KBM-7 (cell line): ENCODE measurements around the gene SORD.
"Not testable (repeated sequence)": the region's sequence is repeated elsewhere in the genome, so short reads cannot be mapped to it uniquely, and the experiment has no call there.

Source experiments
- DNase-seq: peaks from one replicate; pipeline ENCODE4 v3.0.0-alpha.2; 2015
- in situ Hi-C: fragments of 300-500 bp; cut with MboI; formaldehyde crosslinking; loops from 2 replicates; pipeline ENCODE4 v1.14.3; 2020; ENCODE audit warnings: low sequenced_read_pairs, low pct_unique_long_range_greater_than_20kb, mixed read lengths

SORD gene

GRCh38 chr15:45088801-45089711 lies 66.1 kb downstream of the SORD start:
- in situ Hi-C loops: no loop called here
- DNase-seq: no peak

DNA sequence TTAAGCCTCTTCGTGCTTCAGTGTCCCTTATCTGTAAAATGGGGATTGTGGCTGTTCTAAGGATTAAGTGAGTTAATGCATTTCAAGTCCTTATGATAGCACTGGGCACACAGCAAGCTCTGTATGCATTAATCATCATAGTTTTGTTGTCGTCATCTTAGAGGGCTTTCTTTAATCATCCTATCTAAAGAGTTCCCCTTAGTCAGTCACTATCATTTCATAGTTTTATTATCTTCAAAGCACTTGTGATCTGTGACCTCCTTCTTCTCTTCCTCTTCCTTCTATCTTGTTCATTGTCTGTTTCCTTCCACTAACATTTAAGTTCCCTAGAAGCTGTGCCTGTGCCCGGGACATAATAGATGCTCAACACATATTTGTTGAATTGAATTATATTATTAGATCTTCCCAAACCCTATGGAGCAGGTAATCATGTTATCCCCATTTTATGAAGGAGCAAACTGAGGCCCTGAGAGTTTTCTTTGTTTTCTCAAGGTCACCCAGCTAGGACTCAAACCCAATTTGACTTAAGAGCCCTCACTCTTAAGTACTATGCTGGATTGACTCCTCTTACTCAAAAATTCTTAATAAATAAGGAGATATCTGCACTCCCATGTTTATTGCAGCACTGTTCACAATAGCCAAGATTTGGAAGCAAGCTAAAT lies 66.8 kb downstream of the SORD start:
- no peak for DNase-seq
- in situ Hi-C loops: no loop called here

- in situ Hi-C loops: no loop called here
- no peak for DNase-seq
Measured at GRCh38 chr15:45091161-45091560, 68.2 kb downstream of the SORD start.

DNA sequence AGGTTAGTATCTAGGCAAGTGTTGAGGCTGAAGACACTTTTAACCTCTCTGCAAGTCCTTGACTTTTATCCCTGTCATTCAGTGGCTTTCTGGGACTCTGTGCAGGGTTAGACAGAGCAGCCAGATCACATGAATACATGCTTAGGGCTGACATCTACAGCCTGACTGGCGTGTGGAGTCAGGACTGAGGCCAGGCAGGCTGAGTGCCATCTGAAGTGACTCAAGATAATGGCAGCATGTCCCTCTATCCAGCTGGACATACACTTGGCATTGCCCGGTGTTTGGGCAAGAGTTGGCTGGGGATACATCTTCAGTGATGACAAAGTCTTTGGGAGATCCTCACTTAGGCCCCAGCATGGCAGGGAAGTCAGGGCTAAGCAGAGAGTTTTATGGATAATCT lies 68.6 kb downstream of the SORD start:
- no peak for DNase-seq
- in situ Hi-C loops: no loop called here

DNA sequence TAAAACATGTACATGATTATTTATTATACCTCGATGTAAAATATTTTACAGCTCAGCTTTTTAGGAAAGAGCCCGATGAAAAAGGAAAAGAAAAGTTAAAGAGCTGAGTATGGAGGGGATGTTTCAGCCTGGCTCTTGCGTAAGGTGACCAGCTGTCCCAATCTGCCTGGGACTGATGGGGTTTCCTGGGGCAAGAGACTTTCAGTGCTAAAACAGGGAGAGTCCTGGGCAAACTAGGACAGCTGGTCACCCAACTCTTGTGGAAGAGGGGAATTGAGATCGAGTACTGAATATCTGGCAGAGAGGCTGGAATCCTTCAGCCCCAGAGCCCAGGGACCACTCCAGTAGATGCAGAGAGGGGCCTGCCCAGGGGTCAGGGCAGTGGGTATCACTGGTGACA lies 70.0 kb downstream of the SORD start:
- DNase-seq: no peak
- in situ Hi-C loops: no loop called here

DNA sequence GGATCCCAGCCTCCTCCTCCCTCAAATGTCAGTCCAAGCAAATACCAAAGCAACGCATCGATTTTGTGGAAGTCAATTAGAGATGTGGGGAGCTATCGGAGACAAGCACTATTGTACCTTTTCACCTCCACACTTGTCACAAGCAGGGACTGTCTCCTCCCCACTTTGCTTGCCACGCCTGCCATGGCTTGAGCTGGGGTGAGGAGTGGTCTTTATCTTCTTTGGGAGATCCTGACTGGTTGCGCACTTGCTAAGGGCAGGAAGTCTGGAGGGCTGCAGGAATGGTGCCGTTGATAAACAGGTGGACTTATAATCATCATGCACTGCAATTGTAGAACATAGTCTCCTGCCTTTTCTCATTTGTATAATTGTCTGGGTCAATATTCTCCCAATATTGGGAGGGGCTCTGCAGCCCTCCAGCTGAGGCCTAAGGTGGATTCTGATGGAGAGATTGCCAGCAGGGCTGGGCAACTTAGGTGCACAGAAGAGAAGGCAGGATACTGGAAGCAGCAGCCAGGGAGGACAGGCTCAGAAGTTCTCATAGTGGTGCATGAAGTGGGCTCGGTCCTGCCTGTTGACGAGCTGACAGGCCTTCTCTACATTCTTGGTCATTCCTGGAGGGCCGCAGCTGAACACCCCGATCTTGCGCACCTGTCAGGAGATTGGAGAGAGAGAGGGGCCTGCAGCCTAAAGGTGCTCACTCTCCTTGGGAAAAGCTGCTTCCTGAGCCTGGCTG lies 70.8 kb downstream of the SORD start:
- in situ Hi-C loops: no loop called here
- DNase-seq: no peak

DNA sequence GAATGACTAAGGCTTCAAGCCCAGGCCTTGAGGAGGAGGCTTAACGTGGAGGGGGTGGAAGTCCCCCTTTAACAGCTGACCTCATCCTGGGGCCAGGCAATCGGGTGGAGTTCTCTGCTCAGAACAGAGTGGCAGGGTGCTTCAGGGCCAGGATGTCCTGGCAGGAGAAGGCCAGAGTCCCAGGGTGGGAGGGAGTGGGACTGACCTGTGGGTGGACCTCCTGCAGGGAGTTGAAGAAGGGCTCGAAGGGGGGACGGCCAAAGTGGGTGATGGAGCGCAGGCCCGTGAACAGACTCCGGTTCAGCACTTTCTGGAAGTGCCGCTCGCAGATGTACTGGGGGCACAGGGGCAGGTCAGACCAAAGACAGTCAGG lies 71.3 kb downstream of the SORD start:
- in situ Hi-C loops: no loop called here
- DNase-seq: no peak

DNA sequence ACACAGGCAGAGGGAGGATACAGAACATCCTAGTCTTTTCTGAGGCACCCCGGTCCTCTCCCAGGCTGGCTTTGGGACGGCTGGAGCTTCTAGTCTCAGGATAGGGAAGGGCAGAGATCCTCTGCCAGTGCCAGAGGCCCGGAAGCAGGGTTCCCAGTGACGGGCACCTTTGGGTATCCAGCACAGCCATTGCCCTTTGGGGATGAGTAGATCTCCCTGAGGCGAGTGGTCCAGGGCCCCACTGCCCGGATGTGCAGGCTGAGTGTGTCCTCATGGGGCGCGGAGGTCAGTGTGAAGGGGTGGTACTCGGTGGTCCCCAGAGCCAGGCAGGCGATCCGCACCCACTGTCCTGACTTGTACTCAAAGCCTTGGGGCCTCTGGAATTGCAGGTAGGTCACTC lies 72.7 kb downstream of the SORD start:
- no peak for DNase-seq
- in situ Hi-C loops: no loop called here

- DNase-seq: no peak
- in situ Hi-C loops: no loop called here
Measured at GRCh38 chr15:45097466-45097865, 74.5 kb downstream of the SORD start.

- DNase-seq: no peak
- in situ Hi-C loops: loop anchor here (25.0 kb wide), 1 partner anchor 137 kb away; the partner anchor contains the start of gene TERB2
Measured at GRCh38 chr15:45099549-45100165, 76.7 kb downstream of the SORD start.

- no peak for DNase-seq
- in situ Hi-C loops: loop anchor here (25.0 kb wide), 1 partner anchor 139 kb away; the partner anchor contains the start of gene TERB2
Measured at GRCh38 chr15:45100884-45101625, 78.1 kb downstream of the SORD start.

GRCh38 chr15:45101749-45102148 lies 78.8 kb downstream of the SORD start:
- no peak for DNase-seq
- in situ Hi-C loops: loop anchor here (25.0 kb wide), 1 partner anchor 139 kb away; the partner anchor contains the start of gene TERB2

DNA sequence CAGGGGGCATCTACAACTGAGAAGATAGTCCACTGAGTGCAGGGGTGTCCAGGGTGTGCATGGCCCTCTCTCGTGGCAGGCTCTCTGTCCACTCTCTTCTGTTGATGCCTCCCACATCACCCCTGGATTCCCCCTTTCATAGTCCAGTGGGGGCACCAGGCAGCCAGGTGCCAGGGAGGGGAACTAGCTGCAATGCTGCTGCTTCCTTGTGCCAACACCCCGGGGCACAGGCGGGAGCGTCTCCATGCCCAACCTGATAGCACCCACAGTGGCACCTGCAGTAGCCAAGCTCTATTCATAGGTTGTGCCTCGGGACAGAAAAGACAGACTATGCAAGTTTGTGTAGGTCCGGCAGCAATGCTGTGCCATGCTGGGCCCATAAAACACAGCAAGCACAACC lies 79.2 kb downstream of the SORD start:
- DNase-seq: no peak
- in situ Hi-C loops: loop anchor here (25.0 kb wide), 1 partner anchor 140 kb away; the partner anchor contains the start of gene TERB2

DNA sequence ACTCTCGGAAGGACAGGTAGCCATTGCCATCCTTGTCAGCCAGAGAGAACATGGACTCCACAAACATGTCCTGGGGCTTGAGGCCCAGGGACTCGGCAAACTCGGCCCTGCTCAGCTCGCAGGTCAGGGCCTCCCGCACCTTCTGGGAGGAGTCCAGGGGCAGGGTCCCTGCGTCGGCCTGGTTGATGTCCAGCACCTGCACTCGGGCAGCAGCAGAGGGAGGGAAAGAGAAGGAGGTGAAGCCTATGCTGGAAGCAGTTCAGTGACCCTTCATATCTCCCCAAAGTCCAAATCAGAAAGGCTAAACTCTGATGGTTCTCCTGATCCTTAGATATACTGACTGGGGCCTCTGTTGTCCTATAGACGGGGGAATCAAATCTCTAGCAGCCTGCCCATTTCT lies 81.2 kb downstream of the SORD start:
- in situ Hi-C loops: loop anchor here (25.0 kb wide), 1 partner anchor 142 kb away; the partner anchor contains the start of gene TERB2
- DNase-seq: not testable (repeated sequence)

DNA sequence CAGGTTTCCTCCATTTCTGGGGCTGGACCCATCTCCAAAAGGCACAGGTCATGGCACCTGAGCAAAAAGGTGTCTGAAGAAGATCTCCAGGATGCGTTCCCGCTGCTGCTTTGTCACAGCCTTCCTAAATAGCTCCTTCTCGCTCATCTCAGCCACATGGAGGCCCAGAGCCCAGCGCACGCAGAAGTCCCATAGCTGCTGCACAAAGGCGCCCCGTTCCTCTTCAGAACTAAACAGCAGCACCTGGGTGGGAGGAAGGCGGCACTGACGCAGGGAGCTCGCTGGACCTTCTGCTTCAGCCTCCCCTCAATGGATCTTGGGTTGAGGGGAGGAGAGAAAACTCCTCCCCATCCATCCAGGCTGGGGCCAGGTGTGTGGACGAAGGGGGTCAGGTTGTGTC lies 82.6 kb downstream of the SORD start:
- in situ Hi-C loops: loop anchor here (25.0 kb wide), 1 partner anchor 143 kb away; the partner anchor contains the start of gene TERB2

DNA sequence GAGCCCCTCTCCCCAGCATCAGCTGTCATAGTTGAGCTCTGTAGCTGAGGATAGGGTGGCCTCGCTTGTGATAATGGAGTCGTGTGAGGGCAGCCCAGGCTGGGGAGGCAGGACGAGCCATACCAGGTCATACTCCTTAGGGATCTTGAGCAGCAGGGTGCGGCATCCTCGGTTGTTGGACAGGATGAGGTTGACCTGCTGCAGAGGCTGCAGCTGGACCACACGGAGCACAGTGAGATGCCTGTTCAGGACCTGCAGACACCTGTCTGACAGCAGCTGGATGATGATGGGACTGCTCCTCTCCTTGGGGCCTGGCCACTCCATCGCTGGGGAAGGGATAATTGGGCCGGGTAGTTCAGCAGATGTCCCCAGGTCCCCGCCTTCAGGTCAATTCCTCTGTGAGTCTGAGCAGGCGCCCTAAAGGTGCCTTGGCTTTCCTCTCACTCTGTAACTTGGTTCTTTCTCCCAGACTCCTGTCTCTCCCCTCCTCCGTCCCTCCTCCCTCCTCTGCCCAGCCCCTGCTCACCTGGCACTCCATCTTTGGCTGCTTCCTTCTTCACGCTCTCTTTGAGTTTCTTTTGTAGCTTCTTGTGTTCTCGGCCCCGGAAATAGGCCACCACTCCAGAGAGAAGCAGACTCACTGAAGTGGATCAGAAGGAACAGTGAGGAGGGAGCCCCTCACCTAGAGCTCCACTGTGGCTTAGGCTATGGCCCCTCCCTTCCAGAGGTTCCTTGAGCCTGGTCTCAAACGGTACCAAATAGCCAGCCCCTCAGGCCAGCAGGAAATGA lies 83.2 kb downstream of the SORD start:
- in situ Hi-C loops: loop anchor here (25.0 kb wide), 1 partner anchor 144 kb away; the partner anchor contains the start of gene TERB2
- DNase-seq: no peak

More for the DNA sequence above, 82.6 kb downstream of the SORD start:
- DNase-seq: no peak

DNA sequence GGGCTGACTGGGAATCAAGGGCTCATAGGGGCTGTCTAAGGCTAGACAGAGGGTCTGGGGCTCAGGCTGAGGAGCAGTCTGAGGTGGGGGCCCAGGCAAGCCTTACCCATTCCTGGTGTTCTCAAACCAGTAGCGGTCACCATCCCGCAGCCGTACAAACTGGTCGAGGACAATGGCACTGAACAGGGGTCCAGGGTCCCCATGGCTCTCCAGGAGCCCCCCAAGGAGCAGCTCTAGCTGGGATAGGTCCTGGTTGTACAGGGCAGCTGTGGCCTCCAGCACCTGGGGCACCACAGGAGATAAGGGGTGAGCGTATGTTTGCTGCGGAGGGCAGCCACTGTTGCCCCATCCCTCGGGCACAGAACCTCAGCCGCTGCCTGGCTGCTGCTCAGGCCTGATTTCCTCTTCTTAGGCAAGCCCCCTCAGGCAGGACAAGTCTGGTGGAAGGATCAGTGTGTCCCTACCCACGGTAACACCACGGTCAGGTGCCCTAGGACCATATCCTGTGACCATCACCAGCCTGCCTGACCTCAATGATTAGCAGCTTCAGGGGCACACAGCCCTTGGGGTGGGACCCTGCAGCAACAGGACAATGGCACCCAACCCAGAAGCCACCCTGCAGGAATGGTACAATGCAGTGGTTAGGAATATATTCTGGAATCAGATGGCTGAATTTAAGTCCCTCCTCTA lies 85.1 kb downstream of the SORD start:
- no peak for DNase-seq
- in situ Hi-C loops: loop anchor here (25.0 kb wide), 1 partner anchor 146 kb away; the partner anchor contains the start of gene TERB2
